Activated T-helper 1 cell treated with anti-CD3 and anti-CD28 coated beads, Interleukin-2, amount 50 U/mL, for 16 hours (primary cell): ENCODE data around the gene PCDHB6.
"Not testable (repeated sequence)": the region's sequence is repeated elsewhere in the genome, so short reads cannot be mapped to it uniquely, and the experiment has no call there.

Experiments used
- DNase-seq, 2 donors: peaks; one replicate each; pipeline ENCODE4 v3.0.0-alpha.2; 2020; ENCODE audit warnings: low read depth in 1 of 2, low spot score in 1 of 2

PCDHB6 gene

DNA sequence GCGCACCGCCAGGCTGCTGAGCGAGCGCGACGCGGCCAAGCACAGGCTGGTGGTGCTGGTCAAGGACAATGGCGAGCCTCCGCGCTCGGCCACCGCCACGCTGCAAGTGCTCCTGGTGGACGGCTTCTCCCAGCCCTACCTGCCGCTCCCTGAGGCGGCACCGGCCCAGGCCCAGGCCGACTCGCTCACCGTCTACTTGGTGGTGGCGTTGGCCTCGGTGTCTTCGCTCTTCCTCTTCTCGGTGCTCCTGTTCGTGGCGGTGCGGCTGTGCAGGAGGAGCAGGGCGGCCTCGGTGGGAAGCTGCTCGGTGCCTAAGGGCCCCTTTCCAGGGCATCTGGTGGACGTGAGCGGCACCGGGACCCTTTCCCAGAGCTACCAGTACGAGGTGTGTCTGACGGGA, 51.8 kb downstream of the PCDHB6 start:
- DNase-seq: not testable (repeated sequence)
